CD14-positive monocyte (primary cell): ENCODE results near the gene HS6ST2. TPM values are rescaled to one million over a fixed set of nuclear protein-coding genes. Genes with fewer than 3 reads are reported as not detected.

Source experiments
- DNase-seq, 3 donors: peaks; one replicate each; pipeline ENCODE4 v3.0.0-alpha.2; 2011 to 2022
- H2AFZ ChIP-seq: 2 replicates; pipeline ENCODE4 v1.6.0; 2012; ENCODE audit warnings: mild to moderate bottlenecking, low read depth, low read length, inconsistent platforms; ENCODE audit not compliant: insufficient read depth, poor library complexity, severe bottlenecking
- H3K27ac ChIP-seq, 2 donors: 1 replicate in 1 of 2; 2 replicates in 1 of 2; pipeline ENCODE4 v1.5.1; 2012 to 2013; ENCODE audit warnings: low read length in 2 of 2, control low read depth in 1 of 2, inconsistent platforms in 1 of 2, low read depth in 1 of 2, mild to moderate bottlenecking in 1 of 2
- H3K27me3 ChIP-seq, 2 donors: one replicate each; pipeline versions ENCODE4 v1.6.0 to v1.6.1; 2011 to 2013; ENCODE audit warnings: low read length in 2 of 2; ENCODE audit not compliant: control insufficient read depth in 2 of 2, insufficient read depth in 2 of 2
- H3K36me3 ChIP-seq, 2 donors: replicated peaks in 1 of 2; 1 replicate in 1 of 2; 2 replicates in 1 of 2; pipeline versions ENCODE4 v1.5.1 to v1.6.1; 2012 to 2013; ENCODE audit warnings: low read length in 2 of 2, control low read depth in 1 of 2, inconsistent platforms in 1 of 2, mild to moderate bottlenecking in 1 of 2; ENCODE audit not compliant: insufficient read depth in 2 of 2, control insufficient read depth in 1 of 2
- H3K4me1 ChIP-seq, 2 donors: 1 replicate in 1 of 2; 2 replicates in 1 of 2; pipeline versions ENCODE4 v1.5.1 to v1.6.1; 2012 to 2013; ENCODE audit warnings: low read length in 2 of 2, control low read depth in 1 of 2, inconsistent platforms in 1 of 2, mild to moderate bottlenecking in 1 of 2, moderate library complexity in 1 of 2; ENCODE audit not compliant: insufficient read depth in 2 of 2, control insufficient read depth in 1 of 2
- H3K4me2 ChIP-seq: replicated peaks from 2 replicates; pipeline ENCODE3; 2012; ENCODE audit warnings: low read length, moderate library complexity, mild to moderate bottlenecking; ENCODE audit not compliant: poor library complexity, severe bottlenecking; ENCODE audit errors: extremely low read depth
- H3K4me3 ChIP-seq, 3 experiments: fragments of 200-600 bp in 1 of 3; sonication (generic) in 1 of 3; replicated peaks in 1 of 3; 1 replicate in 2 of 3; 2 replicates in 1 of 3; pipeline ENCODE4 v1.5.1; 2011 to 2013; ENCODE audit warnings: low read length in 3 of 3, mild to moderate bottlenecking in 3 of 3, control low read depth in 2 of 3, low read depth in 2 of 3, inconsistent platforms in 1 of 3, moderate library complexity in 1 of 3
- H3K79me2 ChIP-seq: 2 replicates; pipeline ENCODE4 v1.6.0; 2012; ENCODE audit warnings: mild to moderate bottlenecking, control low read depth, inconsistent platforms, low read length, moderate library complexity; ENCODE audit not compliant: insufficient read depth
- H3K9ac ChIP-seq: 2 replicates; pipeline ENCODE4 v1.6.0; 2017; ENCODE audit warnings: low read length, mild to moderate bottlenecking; ENCODE audit not compliant: insufficient read depth, poor library complexity, severe bottlenecking
- H3K9me3 ChIP-seq, 2 donors: replicated peaks in 1 of 2; 1 replicate in 1 of 2; 2 replicates in 1 of 2; pipeline versions ENCODE4 v1.5.1 to v1.6.1; 2012 to 2013; ENCODE audit warnings: low read length in 2 of 2, control low read depth in 1 of 2; ENCODE audit not compliant: control insufficient read depth in 1 of 2, insufficient read depth in 1 of 2
- H4K20me1 ChIP-seq: 2 replicates; pipeline ENCODE4 v1.6.0; 2012; ENCODE audit warnings: mild to moderate bottlenecking, low read length, control low read depth, moderate library complexity; ENCODE audit not compliant: insufficient read depth
- H3K27ac Mint-ChIP-seq, 7 donors: one replicate each; pipeline ENCODE4 v1.8.0; 2020; ENCODE audit warnings: mild to moderate bottlenecking in 7 of 7, mixed read lengths in 7 of 7, moderate library complexity in 6 of 7, inconsistent platforms in 2 of 7
- H3K27me3 Mint-ChIP-seq, 3 donors: one replicate each; pipeline ENCODE4 v1.8.0; 2021 to 2022; ENCODE audit warnings: low read depth in 3 of 3, mild to moderate bottlenecking in 3 of 3, mixed read lengths in 3 of 3, moderate library complexity in 3 of 3, inconsistent platforms in 1 of 3
- H3K36me3 Mint-ChIP-seq, 2 donors: one replicate each; pipeline ENCODE4 v1.8.0; 2020; ENCODE audit warnings: mixed read lengths in 2 of 2, inconsistent platforms in 1 of 2, mild to moderate bottlenecking in 1 of 2
- H3K4me1 Mint-ChIP-seq: one replicate; pipeline ENCODE4 v1.8.0; 2020; ENCODE audit warnings: mild to moderate bottlenecking, mixed read lengths
- H3K4me3 Mint-ChIP-seq, 2 donors: one replicate each; pipeline ENCODE4 v1.8.0; 2020; ENCODE audit warnings: mild to moderate bottlenecking in 2 of 2, mixed read lengths in 2 of 2, moderate library complexity in 1 of 2
- H3K9me3 Mint-ChIP-seq, 7 donors: one replicate each; pipeline ENCODE4 v1.8.0; 2020 to 2022; ENCODE audit warnings: mixed read lengths in 7 of 7, mild to moderate bottlenecking in 6 of 7, moderate library complexity in 6 of 7, inconsistent platforms in 2 of 7
- WGBS: methylation state at CpG from one replicate; pipeline ENCODE4 v1.1.5; 2013; ENCODE audit warnings: missing lambda C conversion rate; ENCODE audit not compliant: insufficient coverage; 5-methylcytosine and 5-hydroxymethylcytosine counted together
- intact Hi-C, 2 donors: fragments of 100-400 bp; cut with micrococcal nuclease; formaldehyde crosslinking; loops; one replicate each; pipeline versions ENCODE4 v1.15.0 to v1.15.1; 2023
- polyA plus RNA-seq, 3 donors: library from polyadenylated mRNA; depleted of rRNA in 1 of 3; unstranded in 2 of 3; stranded (reverse) in 1 of 3; fragments of 300-500 nt in 2 of 3; fragments of >200 nt in 1 of 3; fragmentation: Illumina TruSeq in 2 of 3; gene quantifications; 1 replicate in 2 of 3; 2 replicates in 1 of 3; pipeline ENCODE4 v1.2.3, GENCODE V29; 2012 to 2021
- TF ChIP-seq, protein P1 (sequence below): fragments of 200-600 bp; IDR thresholded peaks from one replicate; pipeline ENCODE4 v1.8.0; 2022; ENCODE audit warnings: antibody characterized with exemption, mild to moderate bottlenecking

HS6ST2 gene
- polyA plus RNA-seq, 3 donors = not detected

DNA sequence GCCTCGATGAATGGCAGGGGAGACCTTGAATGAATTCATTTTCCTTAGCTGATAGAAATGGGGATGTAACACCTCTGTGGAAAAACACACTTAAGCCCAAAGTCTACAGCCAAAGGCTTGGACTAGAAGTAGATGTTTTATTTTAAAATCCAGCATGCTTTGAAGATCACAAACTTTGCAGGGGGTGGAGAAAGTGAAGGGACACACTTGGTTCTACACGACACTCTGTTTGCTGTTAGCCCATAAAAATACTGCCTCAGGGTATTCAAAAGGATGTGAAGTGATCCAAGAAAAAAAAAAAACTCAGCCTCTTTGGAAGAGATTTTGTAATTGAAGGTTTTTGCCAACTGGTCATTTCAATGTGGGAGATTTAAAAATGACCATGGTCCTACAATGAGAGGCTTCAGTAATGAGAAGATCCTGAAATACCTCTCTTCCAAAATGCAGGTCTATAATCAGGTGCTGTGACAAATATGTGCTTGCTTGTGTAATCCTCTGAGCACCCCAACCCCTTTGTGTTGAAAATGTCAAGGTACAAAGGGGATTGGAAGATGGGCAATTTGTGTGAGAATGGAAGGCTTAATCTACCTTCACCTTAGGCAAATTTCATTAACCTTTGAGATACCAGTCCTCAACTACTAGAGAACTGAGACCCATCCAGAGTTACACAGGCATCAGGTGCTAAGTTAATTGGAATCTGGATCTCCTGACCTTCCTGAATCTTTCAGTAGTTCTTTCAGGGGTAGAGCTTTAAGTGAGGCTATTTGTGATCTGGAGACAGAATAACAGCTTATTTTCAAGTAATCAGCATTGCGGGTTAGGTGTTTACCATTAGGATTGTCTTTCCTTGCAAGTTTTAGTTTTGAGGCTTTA, 82.5 kb downstream of the HS6ST2 start:
- Histone ChIP-seq H3K9me3 (no peaks in the 10 kb centered on the region), H3K4me1 (no peaks in the 10 kb centered on the region), H3K27me3 (peaks cover 0 to 2% of the 10 kb centered on the region in 2 donors), H3K4me3 (no peak overlapping the region), H3K27ac (no peak overlapping the region), H3K9ac (no peak overlapping the region), H3K4me2 (no peak overlapping the region), H2AFZ (no peak overlapping the region), H4K20me1 (no peaks in the 10 kb centered on the region), H3K79me2 (no peaks in the 10 kb centered on the region), H3K36me3 (no peaks in the 10 kb centered on the region)
- H3K36me3 Mint-ChIP-seq = no peaks in the 10 kb centered on the region
- no peaks in the 10 kb centered on the region for H3K4me1 Mint-ChIP-seq
- WGBS = no CpG with 5 or more reads among the region's 3 CpGs
- TF ChIP-seq, protein P1, sequence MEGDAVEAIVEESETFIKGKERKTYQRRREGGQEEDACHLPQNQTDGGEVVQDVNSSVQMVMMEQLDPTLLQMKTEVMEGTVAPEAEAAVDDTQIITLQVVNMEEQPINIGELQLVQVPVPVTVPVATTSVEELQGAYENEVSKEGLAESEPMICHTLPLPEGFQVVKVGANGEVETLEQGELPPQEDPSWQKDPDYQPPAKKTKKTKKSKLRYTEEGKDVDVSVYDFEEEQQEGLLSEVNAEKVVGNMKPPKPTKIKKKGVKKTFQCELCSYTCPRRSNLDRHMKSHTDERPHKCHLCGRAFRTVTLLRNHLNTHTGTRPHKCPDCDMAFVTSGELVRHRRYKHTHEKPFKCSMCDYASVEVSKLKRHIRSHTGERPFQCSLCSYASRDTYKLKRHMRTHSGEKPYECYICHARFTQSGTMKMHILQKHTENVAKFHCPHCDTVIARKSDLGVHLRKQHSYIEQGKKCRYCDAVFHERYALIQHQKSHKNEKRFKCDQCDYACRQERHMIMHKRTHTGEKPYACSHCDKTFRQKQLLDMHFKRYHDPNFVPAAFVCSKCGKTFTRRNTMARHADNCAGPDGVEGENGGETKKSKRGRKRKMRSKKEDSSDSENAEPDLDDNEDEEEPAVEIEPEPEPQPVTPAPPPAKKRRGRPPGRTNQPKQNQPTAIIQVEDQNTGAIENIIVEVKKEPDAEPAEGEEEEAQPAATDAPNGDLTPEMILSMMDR = no peak
- H3K4me3 Mint-ChIP-seq = no peak overlapping the region
- H3K27ac Mint-ChIP-seq = no peak overlapping the region
- intact Hi-C loops = no loop called here
- no peak for DNase-seq
- H3K27me3 Mint-ChIP-seq = peaks cover 0 to 5% (median 4%) of the 10 kb centered on the region in 3 donors
- H3K9me3 Mint-ChIP-seq = peaks cover 0 to 4% (median 0%) of the 10 kb centered on the region in 7 donors

DNA sequence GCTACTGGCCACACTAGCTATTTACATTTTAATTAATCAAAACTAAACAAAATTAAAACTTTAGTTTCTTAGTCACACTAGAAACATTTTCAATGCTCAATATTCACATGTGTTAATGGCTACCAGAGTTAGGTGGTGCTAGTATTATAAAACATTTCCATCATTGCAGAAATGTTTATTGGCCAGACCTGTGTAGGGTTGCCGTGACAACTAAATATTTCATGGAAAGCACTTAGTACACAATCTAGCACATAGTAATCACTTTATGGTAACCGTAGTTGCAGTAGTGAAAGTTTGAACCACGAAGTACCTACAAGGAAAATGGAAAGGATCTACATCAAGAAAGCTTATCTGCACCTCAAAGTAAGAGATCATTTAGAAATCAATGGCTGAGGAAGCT, 95.9 kb downstream of the HS6ST2 start:
- Mint-ChIP-seq H3K4me3 (no peak overlapping the region), H3K27ac (no peak overlapping the region), H3K4me1 (no peaks in the 10 kb centered on the region), H3K9me3 (peaks cover 0 to 4% (median 1%) of the 10 kb centered on the region in 7 donors), H3K36me3 (no peaks in the 10 kb centered on the region), H3K27me3 (peaks cover 0 to 5% (median 0%) of the 10 kb centered on the region in 3 donors)
- TF ChIP-seq, protein P1 = no peak
- no peaks in the 10 kb centered on the region for H3K79me2 ChIP-seq
- no peak overlapping the region for H3K4me2 ChIP-seq
- H3K27ac ChIP-seq = no peak overlapping the region
- no peaks in the 10 kb centered on the region for H3K9me3 ChIP-seq
- H4K20me1 ChIP-seq = no peaks in the 10 kb centered on the region
- no peaks in the 10 kb centered on the region for H3K27me3 ChIP-seq
- H2AFZ ChIP-seq = no peak overlapping the region
- no peak overlapping the region for H3K9ac ChIP-seq
- no peak overlapping the region for H3K4me3 ChIP-seq
- DNase-seq = no peak
- H3K4me1 ChIP-seq = no peaks in the 10 kb centered on the region
- no CpG with 5 or more reads among the region's 3 CpGs for WGBS
- intact Hi-C loops = no loop called here
- H3K36me3 ChIP-seq = no peaks in the 10 kb centered on the region
